PFSK-1 (cell line): ENCODE measurements around the gene SPTAN1.

Experiments used
- POLR2AphosphoS5 ChIP-seq: IDR thresholded peaks from 2 replicates; pipeline ENCODE4 v1.6.1; 2012; ENCODE audit warnings: low read depth, mild to moderate bottlenecking, control low read depth, low read length, moderate library complexity
- REST ChIP-seq, 2 experiments: IDR thresholded peaks; 2 replicates each; pipeline versions ENCODE4 v1.6.1 to v1.8.0; 2011 to 2012; ENCODE audit warnings: low read depth in 2 of 2, low read length in 2 of 2, control low read depth in 1 of 2, inconsistent platforms in 1 of 2, mild to moderate bottlenecking in 1 of 2, moderate library complexity in 1 of 2; ENCODE audit not compliant: insufficient read depth in 1 of 2
- TAF1 ChIP-seq: IDR thresholded peaks from 2 replicates; pipeline ENCODE4 v1.6.1; 2012; ENCODE audit warnings: low read length, control low read depth, borderline replicate concordance; ENCODE audit not compliant: insufficient read depth

- no peak for TF ChIP-seq POLR2AphosphoS5
- TF ChIP-seq TAF1 = no peak
- TF ChIP-seq REST (IDR thresholded peaks at IDR 0.05; ENCODE audit: insufficient read depth in 1 of 2, low read depth in 2 of 2, low read length in 2 of 2) = no peak
Measured at GRCh38 chr9:128551657-128552152, 682 bp upstream of the SPTAN1 start.
